NT2/D1 (cell line): ENCODE data around the gene ELP2.

Experiments
- SUZ12 ChIP-seq: IDR thresholded peaks from 2 replicates; pipeline ENCODE4 v1.6.1; 2011; ENCODE audit not compliant: insufficient read length, insufficient read depth; ENCODE audit errors: extremely low read depth
- YY1 ChIP-seq: IDR thresholded peaks from 2 replicates; pipeline ENCODE4 v1.6.1; 2011; ENCODE audit not compliant: insufficient read length, insufficient read depth
- ZNF274 ChIP-seq: IDR thresholded peaks from 2 replicates; pipeline ENCODE4 v1.6.1; 2011; ENCODE audit warnings: mild to moderate bottlenecking, low read depth, low read length

- TF ChIP-seq YY1 (no peak), ZNF274 (no peak), SUZ12 (no peak)
Observed at GRCh38 chr18:36179562-36180355, 50.1 kb downstream of the ELP2 start.
